ENCODE measurements around the gene EFCAB8.

DNA sequence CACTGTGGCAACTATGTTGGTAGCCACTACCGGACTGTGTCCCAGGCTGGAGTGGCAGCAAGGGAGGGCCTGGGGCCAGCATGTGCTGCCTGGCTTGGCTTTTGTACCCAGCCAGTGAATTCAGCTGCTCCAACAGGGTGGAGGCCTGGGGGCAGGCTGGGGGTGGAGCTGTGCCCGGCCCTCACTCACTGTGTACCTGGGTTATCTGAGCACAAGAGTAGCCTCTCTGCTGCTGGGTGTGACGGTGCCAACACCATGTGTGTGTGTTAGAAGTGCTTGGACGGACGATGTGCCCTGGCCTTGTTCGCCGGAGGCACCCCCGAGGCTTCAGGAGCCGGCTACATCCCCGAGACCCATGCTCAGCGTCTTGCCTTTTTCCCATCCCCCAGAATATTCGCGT lies 49.2 kb downstream of the EFCAB8 start:
- TF ChIP-seq, protein P1, sequence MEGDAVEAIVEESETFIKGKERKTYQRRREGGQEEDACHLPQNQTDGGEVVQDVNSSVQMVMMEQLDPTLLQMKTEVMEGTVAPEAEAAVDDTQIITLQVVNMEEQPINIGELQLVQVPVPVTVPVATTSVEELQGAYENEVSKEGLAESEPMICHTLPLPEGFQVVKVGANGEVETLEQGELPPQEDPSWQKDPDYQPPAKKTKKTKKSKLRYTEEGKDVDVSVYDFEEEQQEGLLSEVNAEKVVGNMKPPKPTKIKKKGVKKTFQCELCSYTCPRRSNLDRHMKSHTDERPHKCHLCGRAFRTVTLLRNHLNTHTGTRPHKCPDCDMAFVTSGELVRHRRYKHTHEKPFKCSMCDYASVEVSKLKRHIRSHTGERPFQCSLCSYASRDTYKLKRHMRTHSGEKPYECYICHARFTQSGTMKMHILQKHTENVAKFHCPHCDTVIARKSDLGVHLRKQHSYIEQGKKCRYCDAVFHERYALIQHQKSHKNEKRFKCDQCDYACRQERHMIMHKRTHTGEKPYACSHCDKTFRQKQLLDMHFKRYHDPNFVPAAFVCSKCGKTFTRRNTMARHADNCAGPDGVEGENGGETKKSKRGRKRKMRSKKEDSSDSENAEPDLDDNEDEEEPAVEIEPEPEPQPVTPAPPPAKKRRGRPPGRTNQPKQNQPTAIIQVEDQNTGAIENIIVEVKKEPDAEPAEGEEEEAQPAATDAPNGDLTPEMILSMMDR (conservative IDR thresholded peaks at IDR 0.05; ENCODE audit: low read length), result no peak
- no peak for TF ChIP-seq EZH2phosphoT487 (IDR thresholded peaks at IDR 0.05; ENCODE audit: borderline replicate concordance, low read depth, low read length)

Data from OCI-LY7 (cell line).